Endothelial cell of umbilical vein (primary cell): ENCODE data around the gene TMEM59L. TPM values are rescaled to one million over a fixed set of nuclear protein-coding genes. Genes with fewer than 3 reads are reported as not detected.

Source experiments
- BruUV-seq: library from RNA; stranded (reverse); fragments of 400-500 nt; replicated peaks from 2 replicates; lab custom pipeline; 2021; lab: Mats Ljungman, UMichigan
- CTCF ChIA-PET: fragments of 300-600, 350-600 bp; sonication (Branson Sonifier 250); formaldehyde crosslinking; loops from one replicate; lab custom pipeline; 2021; ENCODE audit warnings: antibody characterized with exemption, inconsistent platforms; lab: Charles Lee
- POLR2A ChIA-PET: fragments of 300-600, 350-600 bp; sonication (Branson Sonifier 250); formaldehyde crosslinking; loops from one replicate; lab custom pipeline; 2021; ENCODE audit warnings: antibody characterized with exemption, inconsistent platforms; lab: Charles Lee
- DNase-seq: peaks from one replicate; pipeline ENCODE4 v3.0.0-alpha.2; 2011; ENCODE audit warnings: low read depth, low spot score
- FAIRE-seq: peaks from 2 replicates; lab custom pipeline; 2011; peaks lifted over from hg19 to GRCh38; lab: Jason Lieb, UNC
- H2AFZ ChIP-seq: 2 replicates; pipeline ENCODE4 v1.6.0; 2012; ENCODE audit warnings: low read depth, low read length, control low read depth, inconsistent platforms
- H3K27ac ChIP-seq: 2 replicates; pipeline ENCODE4 v1.5.1; 2011; ENCODE audit warnings: low read depth, mild to moderate bottlenecking, control low read depth, low read length, moderate library complexity; ENCODE audit not compliant: insufficient read depth
- H3K27me3 ChIP-seq, 2 experiments: 2 replicates each; pipeline versions ENCODE4 v1.6.0 to v1.6.1; 2011; ENCODE audit warnings: low read length in 2 of 2, mixed read lengths in 1 of 2; ENCODE audit not compliant: control insufficient read depth in 2 of 2, insufficient read depth in 2 of 2
- H3K36me3 ChIP-seq, 2 experiments: 2 replicates in 1 of 2; 3 replicates in 1 of 2; pipeline ENCODE4 v1.5.1; 2011; ENCODE audit warnings: low read length in 2 of 2, mild to moderate bottlenecking in 1 of 2, moderate library complexity in 1 of 2; ENCODE audit not compliant: control insufficient read depth in 2 of 2, insufficient read depth in 2 of 2; ENCODE audit errors: extremely low read depth in 1 of 2
- H3K4me1 ChIP-seq: 3 replicates; pipeline ENCODE4 v1.5.1; 2011; ENCODE audit warnings: mild to moderate bottlenecking, low read length; ENCODE audit not compliant: control insufficient read depth, insufficient read depth; ENCODE audit errors: extremely low read depth
- H3K4me2 ChIP-seq: 2 replicates; pipeline ENCODE4 v1.6.1; 2011; ENCODE audit warnings: low read length, control low read depth, mixed read lengths; ENCODE audit not compliant: insufficient read depth
- H3K4me3 ChIP-seq, 3 experiments: fragments of 200-600 bp in 1 of 3; sonication (generic), shearing (Covaris generic) in 1 of 3; replicated peaks in 1 of 3; 2 replicates each; pipeline ENCODE4 v1.5.1; 2011 to 2016; ENCODE audit warnings: control low read depth in 3 of 3, low read length in 3 of 3, mild to moderate bottlenecking in 2 of 3, inconsistent platforms in 1 of 3, low read depth in 1 of 3, moderate library complexity in 1 of 3; ENCODE audit not compliant: insufficient read depth in 1 of 3
- H3K79me2 ChIP-seq: 2 replicates; pipeline ENCODE4 v1.6.0; 2012; ENCODE audit warnings: low read length, inconsistent platforms; ENCODE audit not compliant: control insufficient read depth, insufficient read depth
- H3K9ac ChIP-seq: replicated peaks from 2 replicates; pipeline ENCODE3; 2011; ENCODE audit warnings: low read length, control low read depth; ENCODE audit not compliant: insufficient read depth; ENCODE audit errors: extremely low read depth
- H3K9me1 ChIP-seq: replicated peaks from 3 replicates; pipeline ENCODE4 v1.6.0; 2011; ENCODE audit warnings: mild to moderate bottlenecking, low read length; ENCODE audit not compliant: control insufficient read depth, insufficient read depth; ENCODE audit errors: extremely low read depth
- H3K9me3 ChIP-seq: replicated peaks from 2 replicates; pipeline ENCODE4 v1.5.1; 2012; ENCODE audit warnings: low read length, inconsistent platforms; ENCODE audit not compliant: control insufficient read depth, insufficient read depth
- H4K20me1 ChIP-seq: replicated peaks from 2 replicates; pipeline ENCODE3; 2011; ENCODE audit warnings: mild to moderate bottlenecking, low read length; ENCODE audit not compliant: control insufficient read depth, insufficient read depth; ENCODE audit errors: extremely low read depth
- CTCF ChIP-seq, 2 donors: IDR thresholded peaks; 1 replicate in 1 of 2; 2 replicates in 1 of 2; pipeline ENCODE4 v1.5.1; 2011; ENCODE audit warnings: low read length in 2 of 2, mild to moderate bottlenecking in 2 of 2, moderate library complexity in 2 of 2, control low read depth in 1 of 2, inconsistent platforms in 1 of 2, low read depth in 1 of 2; ENCODE audit not compliant: insufficient read depth in 1 of 2; ENCODE audit errors: extremely low read depth in 1 of 2
- EZH2 ChIP-seq: IDR thresholded peaks from 2 replicates; pipeline ENCODE4 v1.6.1; 2012; ENCODE audit warnings: borderline replicate concordance, low read depth, mild to moderate bottlenecking, moderate library complexity, low read length, inconsistent platforms; ENCODE audit not compliant: severe bottlenecking
- FOS ChIP-seq: IDR thresholded peaks from 2 replicates; pipeline ENCODE4 v1.6.1; 2011; ENCODE audit warnings: mild to moderate bottlenecking, low read length, moderate library complexity, borderline replicate concordance; ENCODE audit not compliant: insufficient read depth
- GATA2 ChIP-seq: IDR thresholded peaks from 2 replicates; pipeline ENCODE4 v1.7.0; 2011; ENCODE audit warnings: low read depth, mild to moderate bottlenecking, moderate library complexity, mixed read lengths, low read length; ENCODE audit not compliant: insufficient read length, insufficient read depth
- JUN ChIP-seq: IDR thresholded peaks from 2 replicates; pipeline ENCODE4 v1.6.1; 2011; ENCODE audit warnings: borderline replicate concordance, low read depth; ENCODE audit not compliant: insufficient read length, insufficient read depth
- MYC ChIP-seq: IDR thresholded peaks from one replicate; pipeline ENCODE4 v1.6.1; 2011; ENCODE audit warnings: mild to moderate bottlenecking, low read depth, low read length
- POLR2A ChIP-seq: IDR thresholded peaks from 2 replicates; pipeline ENCODE4 v1.6.1; 2012; ENCODE audit warnings: low read depth, mild to moderate bottlenecking, control low read depth, low read length
- POLR2AphosphoS5 ChIP-seq: IDR thresholded peaks from 2 replicates; pipeline ENCODE4 v1.6.1; 2012; ENCODE audit warnings: low read depth, mild to moderate bottlenecking, control low read depth, low read length, moderate library complexity; ENCODE audit not compliant: insufficient read depth
- dilution Hi-C: fragments of 300-500 bp; cut with MboI; formaldehyde crosslinking; loops from one replicate; pipeline ENCODE4 v1.15.0; 2019; ENCODE audit warnings: low sequenced_read_pairs; ENCODE audit not compliant: extremely low pct_ligation_motif_present
- intact Hi-C: fragments of 100-400 bp; cut with micrococcal nuclease; formaldehyde crosslinking; loops from one replicate; pipeline ENCODE4 v1.10.0; 2022
- polyA plus RNA-seq, 4 experiments: library from polyadenylated mRNA; depleted of rRNA in 3 of 4; stranded (reverse) in 3 of 4; unstranded in 1 of 4; fragments of >200 nt; gene quantifications; 2 replicates each; pipeline versions ENCODE4 v1.2.1 to v1.2.3, GENCODE V29; 2011 to 2012; ENCODE audit warnings: missing spikeins in 1 of 4
- total RNA-seq: library from RNA; stranded (reverse); gene quantifications from 2 replicates; pipeline ENCODE4 v1.2.3, GENCODE V29; 2021
- TF ChIP-seq, protein P1 (sequence below): IDR thresholded peaks from 2 replicates; pipeline ENCODE4 v1.6.1; 2011; ENCODE audit not compliant: insufficient read depth, insufficient read length

TMEM59L gene
- total and polyA plus RNA-seq, 2 donors (not counting 3 experiments of a cell fraction or from before 2014, with no cell fraction given): 0.43 to 0.97 TPM

- no peaks in the 10 kb centered on the region for H3K27me3 ChIP-seq
- no peak overlapping the region for H3K9ac ChIP-seq
- no peaks in the 10 kb centered on the region for H3K36me3 ChIP-seq
- H4K20me1 ChIP-seq: no peaks in the 10 kb centered on the region
- POLR2A ChIA-PET: no interaction called here
- FAIRE-seq (no peak), DNase-seq (no peak)
- no peaks in the 10 kb centered on the region for H3K79me2 ChIP-seq
- TF ChIP-seq POLR2A: no peak
- TF ChIP-seq, protein P1, sequence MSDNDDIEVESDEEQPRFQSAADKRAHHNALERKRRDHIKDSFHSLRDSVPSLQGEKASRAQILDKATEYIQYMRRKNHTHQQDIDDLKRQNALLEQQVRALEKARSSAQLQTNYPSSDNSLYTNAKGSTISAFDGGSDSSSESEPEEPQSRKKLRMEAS: no peak
- no peak for TF ChIP-seq JUN
- TF ChIP-seq GATA2: no peak
- no peak for TF ChIP-seq EZH2
- no peak for TF ChIP-seq CTCF (IDR thresholded peaks at IDR 0.05; ENCODE audit: extremely low read depth in 1 of 2, insufficient read depth in 1 of 2, low read depth in 1 of 2, low read length in 2 of 2)
- TF ChIP-seq FOS: no peak
- TF ChIP-seq POLR2AphosphoS5: no peak
- no peak for TF ChIP-seq MYC
- H2AFZ ChIP-seq: no peak overlapping the region
- no peak overlapping the region for H3K4me2 ChIP-seq
- H3K27ac ChIP-seq: no peak overlapping the region
- H3K4me3 ChIP-seq: no peak overlapping the region
- dilution Hi-C loops: no loop called here
- no TSS peak for BruUV-seq
- no peaks in the 10 kb centered on the region for H3K9me1 ChIP-seq
- CTCF ChIA-PET: no interaction called here
- H3K9me3 ChIP-seq: no peaks in the 10 kb centered on the region
- intact Hi-C loops: no loop called here
- peaks cover 3% of the 10 kb centered on the region for H3K4me1 ChIP-seq
Observed at GRCh38 chr19:18658366-18658855, 45.7 kb downstream of the TMEM59L start.
